ENCODE data around the gene MTMR3.
A peak's percentile ranks its signal among the peaks of the same experiment; 100 is the strongest.
"Not testable (repeated sequence)": the region's sequence is repeated elsewhere in the genome, so short reads cannot be mapped to it uniquely, and the experiment has no call there.

MTMR3 gene

DNA sequence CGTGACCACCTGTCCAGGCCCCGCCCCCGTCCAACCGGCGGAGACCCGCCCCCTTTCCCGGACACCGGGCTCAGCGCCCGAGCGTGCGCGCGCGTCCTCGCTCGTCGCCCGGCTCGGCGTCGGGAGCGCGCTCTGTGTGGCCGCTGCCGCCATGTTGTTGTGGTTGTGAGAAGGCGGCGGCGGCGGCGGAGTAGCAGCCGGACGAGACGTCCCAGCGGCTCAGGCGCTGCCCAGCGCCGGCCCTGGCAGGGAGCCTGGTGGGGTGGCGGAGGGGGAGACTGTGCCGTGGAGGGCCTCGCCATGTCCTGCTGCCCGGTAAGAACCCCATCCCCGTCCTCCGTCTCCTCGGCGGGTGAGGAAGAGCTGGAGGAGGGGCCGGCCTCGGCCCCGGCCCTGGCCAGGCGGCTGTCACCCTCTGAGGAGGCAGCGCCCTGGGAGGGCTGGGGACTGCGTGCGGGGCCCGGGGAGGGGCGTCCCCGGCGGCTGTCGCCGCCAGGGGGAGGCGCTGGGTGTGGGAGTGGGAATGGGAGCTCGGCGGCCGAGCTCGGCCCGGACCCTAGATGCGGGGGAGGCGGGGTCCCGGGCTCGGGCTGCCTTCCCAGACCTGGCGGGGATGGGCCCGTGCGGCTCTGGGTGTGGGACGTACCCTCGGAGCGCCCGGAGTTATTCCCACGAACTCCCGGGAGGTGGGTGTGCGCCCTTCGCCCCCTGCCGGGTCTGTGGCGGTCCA is at the start of gene MTMR3:
MTMR3 (plus strand) TSS at position 130 of the 730 bp plus-strand sequence. CDS start 87,886 bp downstream, outside the sequence.
- no peak for FAIRE-seq
- DNase-seq (ENCODE audit: extremely low spot score, insufficient read length, low read depth), result peak; percentile 57

DNA sequence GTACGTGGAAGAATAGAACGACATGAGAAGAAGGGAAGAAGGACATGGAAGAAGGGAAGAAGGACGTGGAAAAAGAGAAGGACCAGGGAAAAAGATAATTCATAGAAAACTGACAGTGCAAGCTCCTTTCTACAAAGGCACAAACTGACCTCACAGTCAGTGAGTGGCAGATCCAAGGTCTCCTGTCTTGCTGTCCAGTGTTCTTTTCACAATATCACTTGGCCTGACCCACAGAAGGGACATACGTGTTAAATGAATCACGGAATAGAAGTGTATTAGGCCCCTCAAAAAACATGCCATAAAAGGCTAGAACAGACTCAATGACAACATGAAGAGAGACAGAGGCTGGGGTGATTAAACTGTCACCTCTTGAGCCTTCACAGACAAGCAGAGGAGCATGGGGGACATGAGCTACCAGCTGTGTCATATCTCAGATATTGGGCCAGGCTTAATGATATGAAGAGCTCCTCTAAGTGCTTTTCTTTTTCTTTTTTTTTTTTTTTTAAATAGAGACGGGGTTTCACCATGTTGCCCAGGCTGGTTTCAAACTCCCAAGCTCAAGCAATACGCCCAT is 49.5 kb upstream of the MTMR3 start:
- DNase-seq (ENCODE audit: extremely low spot score, insufficient read length, low read depth) (no peak), FAIRE-seq (no peak)

DNA sequence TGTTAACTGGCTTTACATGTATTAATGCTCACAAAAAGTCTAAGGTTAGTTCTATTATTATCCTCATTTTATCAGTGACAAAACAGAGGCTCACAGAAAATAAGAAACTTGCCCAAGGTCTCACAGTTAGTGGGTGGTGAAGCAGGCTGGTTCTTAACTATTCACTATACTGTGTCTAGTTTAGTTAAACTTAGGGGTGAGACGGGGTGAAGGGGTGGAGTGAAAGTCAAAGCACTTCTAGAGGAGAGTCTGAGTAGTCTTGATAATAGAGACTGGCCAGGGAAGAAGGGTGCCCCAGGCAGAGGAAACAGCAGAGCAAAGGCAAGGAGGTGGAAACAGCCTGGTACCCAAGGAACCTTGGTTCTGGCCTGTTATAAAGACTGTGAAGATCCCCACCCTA is 48.9 kb upstream of the MTMR3 start:
- no peak for FAIRE-seq
- DNase-seq (ENCODE audit: extremely low spot score, insufficient read length, low read depth), result no peak

- not testable (repeated sequence) for DNase-seq (ENCODE audit: extremely low spot score, insufficient read length, low read depth); FAIRE-seq
These were observed 46.1 kb upstream of the MTMR3 start for GRCh38 chr22:29836791-29837370.

GRCh38 chr22:29837741-29838598 is 45.0 kb upstream of the MTMR3 start, which contains the start of gene ASCC2:
Gene ASCC2 (minus strand): TSS chr22:29838274. CDS start chr22:29832325, 5,949 bp downstream.
- DNase-seq (ENCODE audit: extremely low spot score, insufficient read length, low read depth) (peak; percentile 96), FAIRE-seq (peak; percentile 97)

DNA sequence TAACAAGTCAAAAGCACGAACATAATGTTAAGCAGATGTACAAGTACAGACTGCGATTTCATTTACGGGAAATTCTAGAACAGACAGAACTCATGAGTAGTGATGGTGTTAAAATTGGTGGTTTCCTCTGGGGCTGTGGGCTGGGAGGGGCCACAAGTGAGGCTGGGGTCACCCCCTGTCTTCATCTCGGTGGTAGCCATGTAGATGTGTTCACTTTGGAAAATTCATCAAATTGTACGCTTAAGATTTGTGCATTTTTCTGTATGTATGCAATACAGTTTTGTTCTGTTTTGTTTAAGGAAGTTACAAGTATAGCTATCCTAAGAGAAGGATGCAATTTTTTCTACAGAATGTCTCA is 44.4 kb upstream of the MTMR3 start:
- FAIRE-seq (no peak), DNase-seq (ENCODE audit: extremely low spot score, insufficient read length, low read depth) (no peak)

DNA sequence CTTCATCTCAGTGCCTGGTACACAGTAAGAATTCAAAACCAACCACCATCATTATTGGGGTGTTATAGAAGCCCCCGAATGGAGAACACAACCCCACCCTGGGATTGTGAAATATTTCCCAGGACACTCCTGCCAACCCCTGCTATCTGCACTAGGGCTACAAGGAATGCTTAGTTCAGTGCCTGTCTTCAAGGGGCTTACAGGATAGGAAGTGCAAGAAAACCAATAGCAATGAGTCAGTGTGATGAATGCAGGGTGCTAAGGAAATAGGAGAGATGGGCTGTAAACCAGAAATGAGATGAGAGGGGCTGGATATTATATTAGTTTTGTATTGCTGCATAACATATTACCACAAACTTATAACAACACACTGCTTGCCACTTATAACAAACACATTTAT is 43.9 kb upstream of the MTMR3 start:
- FAIRE-seq (no peak), DNase-seq (ENCODE audit: extremely low spot score, insufficient read length, low read depth) (no peak)

GRCh38 chr22:29840498-29840897 is 42.5 kb upstream of the MTMR3 start:
- no peak for FAIRE-seq
- DNase-seq (ENCODE audit: extremely low spot score, insufficient read length, low read depth), result no peak

DNA sequence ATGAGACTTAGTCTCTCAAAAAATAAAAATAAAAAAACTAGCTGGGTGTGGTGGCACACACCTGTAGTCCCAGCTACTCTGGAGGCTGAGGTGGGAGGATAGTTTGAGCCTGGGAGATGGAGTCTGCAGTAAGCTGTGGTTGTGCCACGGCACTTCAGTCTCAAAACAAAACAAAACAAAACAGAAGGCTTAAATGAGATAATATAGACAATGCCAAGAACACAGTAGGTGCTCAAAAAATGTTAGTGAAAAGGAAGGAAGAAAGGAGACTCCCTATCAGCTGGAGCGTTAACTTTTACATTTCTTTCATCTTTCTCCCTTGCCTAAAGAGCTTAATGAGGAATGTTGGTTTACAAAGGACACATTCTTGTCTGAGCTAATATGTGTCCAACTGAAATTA is 40.8 kb upstream of the MTMR3 start:
- DNase-seq (ENCODE audit: extremely low spot score, insufficient read length, low read depth) (no peak), FAIRE-seq (no peak)

- DNase-seq (ENCODE audit: extremely low spot score, insufficient read length, low read depth) (no peak), FAIRE-seq (no peak)
These were observed 40.2 kb upstream of the MTMR3 start for GRCh38 chr22:29842740-29843139.

- no peak for FAIRE-seq
- no peak for DNase-seq (ENCODE audit: extremely low spot score, insufficient read length, low read depth)
These were observed 36.7 kb upstream of the MTMR3 start for GRCh38 chr22:29846290-29846689.

GRCh38 chr22:29848111-29848510 is 34.9 kb upstream of the MTMR3 start:
- no peak for FAIRE-seq
- DNase-seq (ENCODE audit: extremely low spot score, insufficient read length, low read depth), result no peak

DNA sequence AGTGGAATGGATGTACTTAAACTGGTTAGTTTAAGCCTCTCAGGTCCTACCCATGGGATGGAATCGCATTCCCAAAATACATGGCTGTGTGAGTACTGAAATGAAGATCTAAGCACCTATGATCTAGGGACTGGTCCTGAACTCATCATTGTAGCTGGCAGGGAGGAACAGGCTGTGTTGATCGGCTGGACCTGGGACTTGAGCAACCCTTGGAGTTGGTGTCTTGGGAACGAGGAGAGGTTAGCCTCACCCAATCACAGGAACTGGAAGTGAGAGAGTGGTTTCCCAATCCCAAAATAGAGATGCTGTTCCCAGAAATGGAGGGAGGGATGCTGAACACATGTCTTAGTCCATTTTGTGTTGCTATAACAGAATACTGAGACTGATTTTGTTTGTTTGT is 28.5 kb upstream of the MTMR3 start:
- FAIRE-seq (no peak), DNase-seq (ENCODE audit: extremely low spot score, insufficient read length, low read depth) (no peak)

- DNase-seq (ENCODE audit: extremely low spot score, insufficient read length, low read depth) (no peak), FAIRE-seq (no peak)
These were observed 27.3 kb upstream of the MTMR3 start for GRCh38 chr22:29855611-29856181.

- FAIRE-seq (no peak), DNase-seq (ENCODE audit: extremely low spot score, insufficient read length, low read depth) (no peak)
These were observed 26.5 kb upstream of the MTMR3 start for GRCh38 chr22:29856496-29856895.

- not testable (repeated sequence) for DNase-seq (ENCODE audit: extremely low spot score, insufficient read length, low read depth); FAIRE-seq
These were observed 23.9 kb upstream of the MTMR3 start for GRCh38 chr22:29859030-29859429.

DNA sequence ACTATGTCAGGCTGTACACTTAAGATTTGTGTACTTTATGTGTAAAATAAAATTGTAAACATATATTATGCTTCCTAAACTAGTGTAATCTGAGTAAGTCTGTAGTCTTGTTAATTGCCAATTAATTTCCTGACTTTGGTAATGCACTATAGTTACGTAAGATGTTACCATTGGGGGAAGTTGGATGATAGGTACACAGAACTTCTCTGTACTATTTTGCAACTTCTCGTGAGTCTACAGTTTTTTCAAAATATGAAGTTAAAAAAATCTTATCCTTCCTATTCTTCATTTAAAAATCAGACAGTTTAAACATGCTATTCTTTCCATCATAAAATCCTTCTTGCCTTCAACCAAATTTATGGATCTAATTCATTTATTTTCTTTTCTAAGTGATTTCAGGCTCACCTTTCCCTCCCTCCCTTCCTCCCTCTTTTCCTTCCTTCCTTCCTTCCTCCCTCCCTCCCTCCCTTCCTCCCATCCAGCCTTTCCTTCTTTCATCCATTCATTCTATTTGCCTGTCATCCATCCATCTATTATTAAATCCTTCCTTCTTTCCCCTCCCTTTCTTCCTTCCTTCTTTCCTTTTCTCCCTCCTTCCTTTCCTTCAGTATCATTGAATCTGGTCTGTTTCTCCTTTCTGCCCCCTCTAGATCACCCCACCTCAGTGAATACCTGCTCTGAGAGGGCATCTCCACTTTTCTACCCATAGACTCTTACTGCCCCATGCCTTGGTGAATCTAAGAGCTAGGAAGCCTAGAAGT is 22.8 kb upstream of the MTMR3 start:
- no peak for FAIRE-seq
- DNase-seq (ENCODE audit: extremely low spot score, insufficient read length, low read depth), result no peak

DNA sequence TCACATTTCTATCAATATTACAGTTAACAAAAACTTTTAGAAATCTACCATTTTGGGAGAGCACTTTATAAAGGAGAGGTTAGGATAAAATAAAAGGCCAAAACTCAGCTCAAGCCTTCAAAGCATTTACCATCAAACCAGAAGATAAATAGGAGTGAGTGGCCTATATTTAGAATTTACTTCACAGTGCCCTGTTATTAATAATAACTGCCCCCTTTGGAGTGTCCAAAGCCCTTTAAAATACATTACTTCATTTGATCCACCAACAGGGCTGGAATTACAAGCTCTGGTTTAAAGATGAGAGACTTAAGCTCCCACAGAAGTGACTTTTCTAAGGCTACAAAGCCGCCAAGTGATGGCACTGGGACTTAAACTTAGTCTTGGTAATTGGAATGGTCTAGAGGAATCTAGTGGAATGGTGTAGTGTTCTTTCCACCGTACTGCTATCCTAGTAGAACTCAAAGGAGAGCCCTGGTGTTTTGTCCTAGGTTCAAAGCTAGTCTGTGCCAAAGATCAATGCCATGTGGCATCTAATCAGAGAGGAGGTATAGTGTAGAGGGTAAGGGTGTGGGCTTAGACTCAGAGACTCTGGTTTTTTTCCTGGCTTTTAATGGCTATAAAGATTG is 21.2 kb upstream of the MTMR3 start:
- DNase-seq (ENCODE audit: extremely low spot score, insufficient read length, low read depth) (no peak), FAIRE-seq (no peak)

DNA sequence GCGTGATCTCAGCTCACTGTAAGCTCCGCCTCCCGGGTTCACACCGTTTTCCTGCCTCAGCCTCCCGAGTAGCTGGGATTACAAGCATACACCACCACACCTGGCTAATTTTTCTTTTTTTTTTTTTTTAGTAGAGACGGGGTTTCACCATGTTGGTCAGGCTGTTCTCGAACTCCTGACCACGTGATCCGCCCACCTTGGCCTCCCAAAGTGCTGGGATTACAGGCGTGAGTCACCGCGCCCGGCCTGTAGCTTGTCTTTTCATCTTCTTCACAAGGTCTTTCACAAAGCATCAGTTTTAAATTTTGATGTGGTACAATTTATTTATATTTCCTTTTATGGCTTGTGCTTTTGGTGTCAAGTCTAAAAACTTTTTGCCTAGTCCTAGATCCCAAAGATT is 17.4 kb upstream of the MTMR3 start:
- not testable (repeated sequence) for DNase-seq (ENCODE audit: extremely low spot score, insufficient read length, low read depth); FAIRE-seq

Measured in GM18507 (cell line).